ENCODE measurements around the gene KRT25.

The KRT25 gene, protein sequence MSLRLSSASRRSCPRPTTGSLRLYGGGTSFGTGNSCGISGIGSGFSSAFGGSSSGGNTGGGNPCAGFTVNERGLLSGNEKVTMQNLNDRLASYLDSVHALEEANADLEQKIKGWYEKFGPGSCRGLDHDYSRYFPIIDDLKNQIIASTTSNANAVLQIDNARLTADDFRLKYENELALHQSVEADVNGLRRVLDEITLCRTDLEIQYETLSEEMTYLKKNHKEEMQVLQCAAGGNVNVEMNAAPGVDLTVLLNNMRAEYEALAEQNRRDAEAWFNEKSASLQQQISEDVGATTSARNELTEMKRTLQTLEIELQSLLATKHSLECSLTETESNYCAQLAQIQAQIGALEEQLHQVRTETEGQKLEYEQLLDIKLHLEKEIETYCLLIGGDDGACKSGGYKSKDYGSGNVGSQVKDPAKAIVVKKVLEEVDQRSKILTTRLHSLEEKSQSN

GRCh38 chr17:40755231-40755630 is at the start of gene KRT25:
TSS of gene KRT25 (minus strand) at chr17:40755331. CDS start at chr17:40755271, 60 bp downstream.
- DNase-seq, result no peak

GRCh38 chr17:40803617-40804082 is 48.5 kb upstream of the KRT25 start:
- peak; percentile 86 for DNase-seq

GRCh38 chr17:40801157-40801556 is 46.0 kb upstream of the KRT25 start:
- DNase-seq, result no peak

DNA sequence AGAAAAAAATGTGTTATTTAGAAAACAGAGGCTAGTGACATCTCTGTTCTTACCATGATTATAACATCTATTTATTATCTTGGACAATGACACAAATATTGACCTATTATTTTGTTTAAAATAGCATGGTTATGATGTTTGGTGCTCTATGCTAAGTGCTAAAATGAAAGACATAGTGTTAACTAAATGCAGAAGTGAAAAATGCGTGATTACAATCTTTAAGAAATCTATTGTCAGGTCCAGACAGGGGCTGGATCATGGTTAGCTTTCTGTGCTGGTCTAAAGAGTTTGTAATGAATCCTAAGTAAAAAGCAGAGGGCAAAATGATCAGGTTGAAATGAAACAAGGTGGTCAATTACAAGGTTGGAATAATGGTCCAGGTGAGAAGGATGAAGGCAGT is 45.2 kb upstream of the KRT25 start:
- DNase-seq, result no peak

DNA sequence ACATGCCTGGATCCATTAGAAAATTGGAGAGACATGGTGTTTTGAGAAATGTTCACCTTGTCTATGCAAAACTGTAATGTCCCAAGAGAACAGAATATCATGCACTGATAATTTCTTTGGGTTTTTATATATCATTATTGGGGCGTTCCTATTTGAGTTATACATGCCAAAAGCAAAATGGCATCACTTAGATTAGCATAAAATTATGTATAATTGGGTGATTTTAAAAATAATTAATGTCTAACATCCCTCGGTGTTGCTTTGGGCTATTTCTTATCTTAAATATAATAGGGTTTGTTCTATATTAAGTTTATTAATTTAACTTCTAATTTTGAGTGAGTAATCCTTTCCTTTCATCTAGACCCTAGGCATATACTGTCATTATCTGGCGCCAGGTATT is 44.7 kb upstream of the KRT25 start, which contains the start of gene KRT28:
Gene KRT28, minus strand, starts transcription at position 101 of the 400 bp plus-strand sequence. Its CDS starts 66 bp downstream, at position 35.
- DNase-seq, result no peak

- DNase-seq, result no peak
These were observed 41.7 kb upstream of the KRT25 start for GRCh38 chr17:40796846-40797245.

- no peak for DNase-seq
These were observed 40.0 kb upstream of the KRT25 start for GRCh38 chr17:40795019-40795667.

DNA sequence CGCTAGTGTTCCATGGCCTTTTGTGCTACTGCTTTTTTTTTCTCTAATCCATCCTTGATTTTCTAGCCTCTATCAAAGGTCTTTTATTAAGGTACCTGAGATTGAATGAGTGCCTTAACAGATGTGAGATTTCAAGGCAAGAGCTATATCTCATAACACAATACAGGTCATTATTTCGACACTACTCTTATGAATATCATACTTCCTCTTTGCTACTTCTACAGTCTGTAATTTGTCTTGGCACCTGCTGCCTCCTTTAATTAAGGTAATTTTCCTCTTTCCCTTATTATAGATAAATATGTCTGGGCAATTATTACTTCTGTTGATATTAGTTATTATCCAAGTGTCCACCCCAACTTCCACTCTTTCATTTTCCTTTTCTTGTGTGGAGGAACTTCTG is 39.3 kb upstream of the KRT25 start:
- DNase-seq, result no peak

- DNase-seq, result no peak
These were observed 38.7 kb upstream of the KRT25 start for GRCh38 chr17:40793832-40794231.

- DNase-seq, result no peak
These were observed 36.8 kb upstream of the KRT25 start for GRCh38 chr17:40791787-40792436.

DNA sequence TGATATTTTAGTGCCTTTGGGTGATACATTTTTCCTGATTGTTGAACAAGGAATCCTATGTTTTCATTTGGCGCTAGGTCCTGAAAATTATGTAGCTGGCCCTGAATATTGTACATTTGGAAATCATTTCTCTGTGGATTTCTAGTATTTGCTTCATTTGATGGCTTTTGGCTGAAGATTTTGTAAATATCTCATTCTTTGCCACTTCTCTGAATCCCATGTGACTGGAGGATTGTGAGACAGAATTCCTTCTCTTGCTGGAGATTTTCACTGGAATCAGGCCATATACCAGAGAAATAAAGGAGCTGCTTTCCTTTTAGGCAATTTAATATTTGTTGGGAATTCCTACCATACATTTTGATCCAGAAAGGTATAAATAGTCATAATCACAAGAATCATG is 36.0 kb upstream of the KRT25 start:
- DNase-seq, result no peak

GRCh38 chr17:40782450-40782849 is 27.3 kb upstream of the KRT25 start, which contains the start of gene KRT27:
TSS of gene KRT27 (minus strand) at chr17:40782550. CDS start at chr17:40782493, 57 bp downstream.
- no peak for DNase-seq

DNA sequence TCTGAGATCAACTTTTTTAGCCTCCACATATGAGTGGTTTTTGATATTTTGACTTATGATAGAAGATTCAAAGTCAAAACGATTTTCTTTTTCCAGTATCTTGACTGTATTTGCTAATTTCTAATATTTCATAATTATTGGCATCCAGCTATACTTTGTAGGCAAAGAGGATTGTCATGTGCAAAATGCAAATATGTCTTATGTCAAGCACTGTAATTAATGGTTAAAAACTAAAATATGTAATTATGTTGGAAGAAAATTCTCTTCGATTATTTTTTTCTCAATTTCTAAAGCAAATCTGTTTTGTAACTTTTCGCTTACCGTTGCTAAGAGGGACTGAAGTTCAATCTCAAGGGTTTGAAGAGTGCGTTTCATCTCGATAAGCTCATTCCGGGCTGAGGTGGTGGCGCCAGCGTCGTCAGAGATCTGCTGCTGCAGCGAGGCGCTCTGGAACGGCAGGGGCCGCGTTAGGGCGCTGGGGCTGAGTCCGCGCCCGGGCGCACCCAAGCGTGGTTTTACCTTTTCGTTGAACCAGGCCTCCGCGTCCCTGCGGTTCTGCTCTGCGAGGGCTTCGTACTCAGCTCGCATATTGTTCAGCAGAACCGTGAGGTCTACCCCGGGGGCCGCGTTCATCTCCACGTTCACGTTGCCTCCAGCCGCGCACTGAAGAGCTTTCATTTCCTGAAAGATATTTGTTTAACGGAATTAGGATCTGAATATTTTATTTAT is 24.2 kb upstream of the KRT25 start:
- peak; percentile 39 for DNase-seq

- DNase-seq, result no peak
These were observed 23.3 kb upstream of the KRT25 start for GRCh38 chr17:40778461-40778860.

DNA sequence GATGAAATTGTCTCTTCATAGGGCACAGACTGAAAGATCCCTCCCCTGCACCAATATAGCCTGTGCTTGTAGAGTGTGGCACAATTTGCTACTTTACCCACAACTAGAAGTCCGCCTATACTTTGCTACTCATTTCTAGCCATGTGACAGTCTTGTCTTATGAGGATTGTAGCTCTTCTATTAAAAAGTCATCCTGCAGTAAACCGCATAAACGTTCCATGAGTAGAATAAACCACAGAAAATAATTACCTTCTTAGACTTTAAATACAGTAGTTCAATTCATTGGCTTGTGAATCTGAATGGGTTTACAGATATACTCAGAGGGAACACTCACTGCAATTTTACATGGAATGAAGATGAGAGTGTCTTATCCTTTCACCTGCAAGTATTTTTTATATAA is 22.8 kb upstream of the KRT25 start:
- no peak for DNase-seq

GRCh38 chr17:40777459-40777858 is 22.3 kb upstream of the KRT25 start:
- no peak for DNase-seq

GRCh38 chr17:40775945-40776344 is 20.8 kb upstream of the KRT25 start:
- DNase-seq, result no peak

GRCh38 chr17:40772101-40772500 is 17.0 kb upstream of the KRT25 start, which contains the start of gene KRT26:
TSS of gene KRT26 (minus strand) at chr17:40772201. CDS start at chr17:40772113, 88 bp downstream.
- no peak for DNase-seq

DNA sequence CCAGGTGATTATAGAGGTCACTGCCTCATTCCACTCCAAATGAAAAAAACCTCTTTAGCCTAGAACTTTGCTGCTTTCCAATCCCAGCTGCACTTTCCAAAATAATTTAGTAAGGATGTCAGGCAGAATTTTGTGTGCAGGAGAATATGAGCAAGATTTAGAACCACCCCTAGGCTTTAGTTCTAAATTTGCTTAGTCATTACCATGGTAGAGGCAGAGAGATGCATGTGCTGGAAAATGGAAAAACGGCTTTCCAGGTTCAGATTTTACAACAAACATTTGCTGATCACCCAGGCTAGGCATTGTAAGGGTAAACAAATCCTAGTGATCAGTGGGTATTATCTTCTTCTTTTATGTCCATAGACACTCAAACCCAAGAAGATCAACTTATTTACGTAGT is 10.5 kb upstream of the KRT25 start:
- DNase-seq, result no peak

- DNase-seq, result no peak
These were observed 8.6 kb upstream of the KRT25 start for GRCh38 chr17:40763752-40764151.

- no peak for DNase-seq
These were observed 5.2 kb upstream of the KRT25 start for GRCh38 chr17:40760105-40761016.

DNA sequence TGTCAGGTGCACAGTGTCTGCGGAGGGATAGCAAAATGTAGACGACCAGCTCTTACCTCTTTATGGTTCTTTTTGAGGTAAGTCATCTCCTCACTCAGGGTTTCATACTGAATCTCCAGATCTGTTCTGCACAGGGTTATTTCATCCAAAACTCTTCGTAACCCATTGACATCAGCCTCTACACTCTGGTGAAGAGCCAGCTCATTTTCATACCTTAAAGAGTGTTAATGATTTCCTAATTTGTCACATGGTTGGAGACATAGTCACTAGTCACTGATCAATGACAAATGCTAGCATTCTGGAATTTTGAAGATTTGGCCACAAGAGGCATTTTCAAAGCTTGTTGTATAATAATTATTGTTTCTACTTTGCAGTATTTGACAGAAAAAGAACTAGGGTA is 1.3 kb downstream of the KRT25 start:
- DNase-seq, result no peak
